PC-9 (cell line): ENCODE measurements around the gene CGB7.

Experiments used
- EZH2 ChIP-seq: fragments of 200-600 bp; sonication (generic); IDR thresholded peaks from 2 replicates; pipeline ENCODE4 v1.8.0; 2017; ENCODE audit warnings: antibody characterized with exemption, low read depth
- TF ChIP-seq, protein P1 (sequence below): fragments of 200-600 bp; sonication (generic); conservative IDR thresholded peaks from 2 replicates; pipeline ENCODE4 v1.6.1; 2017; ENCODE audit warnings: mixed run types, antibody characterized with exemption, mild to moderate bottlenecking, moderate library complexity

DNA sequence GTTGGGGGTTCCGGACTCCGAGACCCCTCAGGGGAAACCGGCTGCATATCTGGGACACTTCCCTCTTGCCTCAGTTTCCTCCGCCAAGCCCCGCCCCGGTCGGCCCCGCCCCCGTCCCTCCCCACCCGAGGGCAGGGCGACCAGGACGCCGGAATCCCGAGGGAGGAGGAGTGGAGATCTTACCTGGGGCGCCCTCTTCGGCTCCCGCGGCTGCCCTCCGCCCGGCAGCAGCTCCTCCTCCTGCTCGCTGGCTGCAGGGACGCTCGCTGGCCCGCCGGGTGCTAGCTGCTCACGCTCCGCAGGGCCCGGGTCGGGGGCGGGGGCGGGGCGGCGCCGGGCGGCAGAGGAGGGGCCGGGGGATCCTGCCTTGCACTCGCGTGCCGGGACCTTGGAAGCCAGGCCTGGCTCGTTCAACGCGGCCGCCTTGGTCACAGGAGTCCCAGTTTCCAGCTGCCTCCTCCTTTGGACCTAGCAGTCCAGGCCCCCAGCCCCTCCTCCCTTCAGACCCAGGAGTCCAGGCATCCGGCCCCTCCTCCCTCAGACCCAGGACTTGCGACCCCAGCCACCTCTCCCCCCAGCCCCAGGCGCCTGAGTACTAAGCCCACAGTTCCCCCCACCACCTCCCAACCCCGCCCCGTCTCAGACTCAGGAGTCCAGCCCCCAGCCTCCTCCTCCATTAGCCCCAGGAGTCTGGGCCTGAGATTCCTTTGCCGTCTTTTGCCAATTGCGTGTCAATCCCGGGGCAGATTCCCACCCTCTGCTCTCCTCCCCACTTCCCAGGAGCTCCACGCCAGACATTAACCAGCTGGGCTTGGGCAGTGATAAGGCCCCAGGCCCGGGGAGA lies 7.4 kb upstream of the CGB7 start, which contains the start of gene NTF4:
- TF ChIP-seq, protein P1, sequence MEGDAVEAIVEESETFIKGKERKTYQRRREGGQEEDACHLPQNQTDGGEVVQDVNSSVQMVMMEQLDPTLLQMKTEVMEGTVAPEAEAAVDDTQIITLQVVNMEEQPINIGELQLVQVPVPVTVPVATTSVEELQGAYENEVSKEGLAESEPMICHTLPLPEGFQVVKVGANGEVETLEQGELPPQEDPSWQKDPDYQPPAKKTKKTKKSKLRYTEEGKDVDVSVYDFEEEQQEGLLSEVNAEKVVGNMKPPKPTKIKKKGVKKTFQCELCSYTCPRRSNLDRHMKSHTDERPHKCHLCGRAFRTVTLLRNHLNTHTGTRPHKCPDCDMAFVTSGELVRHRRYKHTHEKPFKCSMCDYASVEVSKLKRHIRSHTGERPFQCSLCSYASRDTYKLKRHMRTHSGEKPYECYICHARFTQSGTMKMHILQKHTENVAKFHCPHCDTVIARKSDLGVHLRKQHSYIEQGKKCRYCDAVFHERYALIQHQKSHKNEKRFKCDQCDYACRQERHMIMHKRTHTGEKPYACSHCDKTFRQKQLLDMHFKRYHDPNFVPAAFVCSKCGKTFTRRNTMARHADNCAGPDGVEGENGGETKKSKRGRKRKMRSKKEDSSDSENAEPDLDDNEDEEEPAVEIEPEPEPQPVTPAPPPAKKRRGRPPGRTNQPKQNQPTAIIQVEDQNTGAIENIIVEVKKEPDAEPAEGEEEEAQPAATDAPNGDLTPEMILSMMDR = no peak
- TF ChIP-seq EZH2 = no peak
